HCT116 (cell line): Measurements from ENCODE around the gene CAMKK2. TPM values are rescaled to one million over a fixed set of nuclear protein-coding genes. Genes with fewer than 3 reads are reported as not detected.

ENCODE experiments used
- total RNA-seq: library from RNA; stranded (reverse); gene quantifications from one replicate; pipeline ENCODE4 v1.2.1, GENCODE V29; 2021; ENCODE audit not compliant: unreplicated experiment

The CAMKK2 gene
- total RNA-seq, 1 experiment from 2014 or later = 33.8 TPM

Other genes starting within 250 kb of the CAMKK2 start
- gene P2RX7, start 163.8 kb downstream of the CAMKK2 start, total RNA-seq = 1.5 TPM
- 17.1 TPM for gene P2RX4, start 86.6 kb downstream of the CAMKK2 start, total RNA-seq
- gene ANAPC5, start 55.7 kb upstream of the CAMKK2 start, total RNA-seq = 112 TPM
- gene RNF34, start 103.4 kb upstream of the CAMKK2 start, total RNA-seq = 47.8 TPM